SH-SY5Y (cell line): ENCODE results near the gene BAK1.

Experiments used
- GATA2 ChIP-seq: IDR thresholded peaks from 2 replicates; pipeline ENCODE4 v1.6.1; 2011; ENCODE audit warnings: mild to moderate bottlenecking, low read depth, low read length
- GATA3 ChIP-seq: IDR thresholded peaks from 2 replicates; pipeline ENCODE4 v1.6.1; 2011; ENCODE audit warnings: low read depth, mild to moderate bottlenecking, low read length, moderate library complexity

GRCh38 chr6:33552252-33552651, 27.8 kb downstream of the BAK1 start:
- TF ChIP-seq GATA3 (no peak), GATA2 (no peak)
